Uterus (tissue), 4 donors: ENCODE measurements around the gene GAD1. TPM values are rescaled to one million over a fixed set of nuclear protein-coding genes. Genes with fewer than 3 reads are reported as not detected.

Source experiments
- DNase-seq, 2 donors: peaks; one replicate each; pipeline ENCODE4 v3.0.0-alpha.2; 2019 to 2020
- H3K27ac ChIP-seq, 2 donors: fragments of 200-600 bp; sonication (generic); 1 replicate in 1 of 2; 2 replicates in 1 of 2; pipeline ENCODE4 v1.5.1; 2016 to 2018
- H3K27me3 ChIP-seq, 2 donors: fragments of 200-600 bp; sonication (generic); one replicate each; pipeline ENCODE4 v1.5.1; 2018 to 2019; ENCODE audit warnings: control low read depth in 1 of 2
- H3K36me3 ChIP-seq, 2 donors: fragments of 200-600 bp; sonication (generic); one replicate each; pipeline ENCODE4 v1.5.1; 2019; ENCODE audit warnings: control low read depth in 1 of 2
- H3K4me1 ChIP-seq, 2 donors: fragments of 200-600 bp; sonication (generic); one replicate each; pipeline ENCODE4 v1.5.1; 2018 to 2019; ENCODE audit warnings: control low read depth in 1 of 2
- H3K4me3 ChIP-seq, 2 donors: fragments of 200-600 bp; sonication (generic); 1 replicate in 1 of 2; 2 replicates in 1 of 2; pipeline ENCODE4 v1.5.1; 2018 to 2019; ENCODE audit warnings: mild to moderate bottlenecking in 1 of 2
- H3K9me3 ChIP-seq, 2 donors: fragments of 200-600 bp; sonication (generic); one replicate each; pipeline ENCODE4 v1.5.1; 2019; ENCODE audit warnings: control low read depth in 1 of 2
- CTCF ChIP-seq, 4 experiments: fragments of 200-600 bp in 2 of 4; fragments of 450-650 bp in 2 of 4; sonication (generic) in 2 of 4; IDR thresholded peaks; one replicate each; pipeline ENCODE4 v1.5.1; 2016 to 2019; ENCODE audit warnings: antibody characterized with exemption in 4 of 4, mild to moderate bottlenecking in 2 of 4, moderate library complexity in 1 of 4
- POLR2A ChIP-seq, 2 donors: fragments of 450-650 bp; IDR thresholded peaks; one replicate each; pipeline ENCODE4 v1.6.1; 2016; ENCODE audit warnings: antibody characterized with exemption in 2 of 2, mild to moderate bottlenecking in 1 of 2, moderate library complexity in 1 of 2
- intact Hi-C: fragments of 100-400 bp; cut with DNase I; formaldehyde crosslinking; loops from one replicate; pipeline ENCODE4 v1.15.1; 2023; ENCODE audit warnings: low total_unique reads
- total RNA-seq, 4 donors: library from RNA; depleted of rRNA in 3 of 4; stranded (reverse); fragments of >200 nt in 3 of 4; gene quantifications; one replicate each; pipeline versions ENCODE4 v1.1.0 to v1.2.4, GENCODE V29; 2014 to 2023
- donor health status: DM: yes; HTN: yes; CAD: no.

Gene GAD1
- 1 to 10 TPM in 1 of 4 donors, under 1 TPM in 1, not detected in 2; 0.83 to 1.6 TPM for total RNA-seq

GRCh38 chr2:170816504-170817092, at the start of gene GAD1:
TSS of gene GAD1 (plus strand) at chr2:170816887. CDS start at chr2:170818592, 1,705 bp downstream.
- intact Hi-C loops = loop anchor here (10.0 kb wide), 2 partner anchors 332 to 442 kb away; no protein-coding TSS in a partner anchor
- Histone ChIP-seq H3K9me3 (no peaks in the 10 kb centered on the region), H3K4me3 (peak within 1 kb of the TSS in 1 of 2 donors; percentile 31), H3K27ac (no peak within 1 kb of the TSS), H3K36me3 (no peaks in the 10 kb centered on the region), H3K4me1 (peaks cover 0 to 25% of the 10 kb centered on the region in 2 donors), H3K27me3 (peaks cover 51 to 80% of the 10 kb centered on the region in 2 donors)
- DNase-seq = peak in 1 of 2 donors; percentile 59
- TF ChIP-seq POLR2A (IDR thresholded peaks at IDR 0.05) = no peak
- TF ChIP-seq CTCF (IDR thresholded peaks at IDR 0.05) = no peak

- peak; percentile 47 to 55 for DNase-seq
- Histone ChIP-seq H3K27ac (peak within 1 kb of the TSS; percentile 71 to 81), H3K4me3 (peak within 1 kb of the TSS; percentile 55 to 64), H3K9me3 (no peaks in the 10 kb centered on the region), H3K4me1 (peaks cover 0 to 4% of the 10 kb centered on the region in 2 donors), H3K36me3 (no peaks in the 10 kb centered on the region), H3K27me3 (no peaks in the 10 kb centered on the region)
- TF ChIP-seq CTCF (IDR thresholded peaks at IDR 0.05) (peak in 1 of 4 experiments; percentile 36), POLR2A (IDR thresholded peaks at IDR 0.05) (no peak)
- intact Hi-C loops = no loop called here
These were observed 46.6 kb upstream of the GAD1 start, which contains the start of gene ERICH2 for GRCh38 chr2:170770008-170770605. TSS of gene ERICH2 (plus strand) at chr2:170770378. CDS start at chr2:170770682, 304 bp downstream.

- Histone ChIP-seq H3K4me1 (peaks cover 0 to 4% of the 10 kb centered on the region in 2 donors), H3K9me3 (no peaks in the 10 kb centered on the region), H3K27me3 (no peaks in the 10 kb centered on the region), H3K27ac (peak overlapping the region; percentile 71 to 81), H3K4me3 (peak overlapping the region; percentile 55 to 64), H3K36me3 (no peaks in the 10 kb centered on the region)
- DNase-seq = peak; percentile 71 to 80
- TF ChIP-seq POLR2A (IDR thresholded peaks at IDR 0.05) = peak in 1 of 2 donors; percentile 27
- TF ChIP-seq CTCF (IDR thresholded peaks at IDR 0.05) = no peak
- intact Hi-C loops = no loop called here
These were observed 45.9 kb upstream of the GAD1 start for GRCh38 chr2:170770606-170771420.

GRCh38 chr2:170771421-170771937, 45.2 kb upstream of the GAD1 start:
- H3K36me3 ChIP-seq = no peaks in the 10 kb centered on the region
- peak overlapping the region; percentile 55 to 64 for H3K4me3 ChIP-seq
- intact Hi-C loops = no loop called here
- TF ChIP-seq POLR2A (IDR thresholded peaks at IDR 0.05) (no peak), CTCF (IDR thresholded peaks at IDR 0.05) (no peak)
- no peaks in the 10 kb centered on the region for H3K9me3 ChIP-seq
- DNase-seq = no peak
- peaks cover 0 to 4% of the 10 kb centered on the region in 2 donors for H3K4me1 ChIP-seq
- H3K27ac ChIP-seq = peak overlapping the region; percentile 71 to 81
- H3K27me3 ChIP-seq = no peaks in the 10 kb centered on the region
